Thyroid gland (tissue), 4 donors: ENCODE results near the gene GAB4. TPM values are rescaled to one million over a fixed set of nuclear protein-coding genes. Genes with fewer than 3 reads are reported as not detected.

Experiments used
- DNase-seq, 2 donors: peaks; one replicate each; pipeline ENCODE4 v3.0.0-alpha.2; 2019
- H3K27ac ChIP-seq, 3 donors: fragments of 200-600 bp; sonication (generic); 1 replicate in 2 of 3; 2 replicates in 1 of 3; pipeline ENCODE4 v1.5.1; 2016 to 2019; ENCODE audit warnings: mild to moderate bottlenecking in 1 of 3, moderate library complexity in 1 of 3
- H3K27me3 ChIP-seq: fragments of 200-600 bp; sonication (generic); one replicate; pipeline ENCODE4 v1.5.1; 2019
- H3K36me3 ChIP-seq, 2 donors: fragments of 200-600 bp; sonication (generic); one replicate each; pipeline ENCODE4 v1.5.1; 2016 to 2019
- H3K4me1 ChIP-seq, 2 donors: fragments of 200-600 bp; sonication (generic); one replicate each; pipeline ENCODE4 v1.5.1; 2017 to 2019
- H3K4me3 ChIP-seq, 3 donors: fragments of 200-600 bp; sonication (generic); replicated peaks in 1 of 3; 1 replicate in 2 of 3; 2 replicates in 1 of 3; pipeline ENCODE4 v1.5.1; 2016; ENCODE audit warnings: mild to moderate bottlenecking in 1 of 3
- H3K9me3 ChIP-seq: fragments of 200-600 bp; sonication (generic); one replicate; pipeline ENCODE4 v1.5.1; 2017
- POLR2A ChIP-seq, 2 donors: fragments of 450-650 bp; IDR thresholded peaks; one replicate each; pipeline ENCODE4 v1.6.1; 2017; ENCODE audit warnings: antibody characterized with exemption in 2 of 2, mild to moderate bottlenecking in 2 of 2, moderate library complexity in 1 of 2
- WGBS, 2 donors: methylation state at CpG; one replicate each; pipeline ENCODE4 v1.1.5; 2017; 5-methylcytosine and 5-hydroxymethylcytosine counted together
- intact Hi-C: fragments of 100-400 bp; cut with DNase I; formaldehyde crosslinking; loops from one replicate; pipeline ENCODE4 v1.15.1; 2023
- total RNA-seq, 4 donors: library from RNA; depleted of rRNA; stranded (reverse); fragments of >200 nt; gene quantifications; one replicate each; pipeline ENCODE4 v1.2.3, GENCODE V29; 2016
- TF ChIP-seq, protein P1 (sequence below), 6 experiments: fragments of 200-600 bp in 3 of 6; fragments of 450-650 bp in 3 of 6; sonication (generic) in 3 of 6; IDR thresholded peaks; one replicate each; pipeline ENCODE4 v1.5.1; 2016 to 2019; ENCODE audit warnings: antibody characterized with exemption in 6 of 6, mild to moderate bottlenecking in 2 of 6, inconsistent platforms in 1 of 6, moderate library complexity in 1 of 6

GAB4 gene
- total RNA-seq, 4 donors from 2014 or later = not detected

DNA sequence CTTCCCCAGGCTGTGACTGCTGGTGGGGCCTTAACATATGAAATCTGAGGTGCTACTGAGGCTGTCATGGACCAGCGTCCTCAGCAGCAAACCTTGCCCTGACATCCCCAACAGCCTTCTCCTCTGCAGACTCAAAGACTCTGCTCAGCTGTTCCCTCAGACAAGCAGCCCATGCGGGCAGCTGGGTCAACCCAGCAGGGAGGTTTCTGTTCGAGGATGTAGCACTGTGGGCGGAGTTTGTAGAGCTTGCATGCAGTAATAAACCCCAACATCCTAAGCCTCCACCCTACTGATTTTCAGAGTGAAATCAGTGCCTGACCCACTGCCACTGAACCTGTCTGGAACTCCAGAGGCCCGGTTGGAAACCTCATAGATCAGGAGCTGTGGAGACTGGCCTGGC is 94.0 kb downstream of the GAB4 start:
- no peak for DNase-seq
- intact Hi-C loops = no loop called here
- Histone ChIP-seq H3K9me3 (no peaks in the 10 kb centered on the region), H3K27me3 (no peaks in the 10 kb centered on the region), H3K36me3 (no peaks in the 10 kb centered on the region), H3K4me1 (no peaks in the 10 kb centered on the region), H3K27ac (no peak overlapping the region), H3K4me3 (no peak overlapping the region)
- WGBS, 2 donors = 43 to 50% methylated on average over 3 to 5 of the region's 5 CpGs
- TF ChIP-seq POLR2A (IDR thresholded peaks at IDR 0.05) = no peak
- TF ChIP-seq, protein P1, sequence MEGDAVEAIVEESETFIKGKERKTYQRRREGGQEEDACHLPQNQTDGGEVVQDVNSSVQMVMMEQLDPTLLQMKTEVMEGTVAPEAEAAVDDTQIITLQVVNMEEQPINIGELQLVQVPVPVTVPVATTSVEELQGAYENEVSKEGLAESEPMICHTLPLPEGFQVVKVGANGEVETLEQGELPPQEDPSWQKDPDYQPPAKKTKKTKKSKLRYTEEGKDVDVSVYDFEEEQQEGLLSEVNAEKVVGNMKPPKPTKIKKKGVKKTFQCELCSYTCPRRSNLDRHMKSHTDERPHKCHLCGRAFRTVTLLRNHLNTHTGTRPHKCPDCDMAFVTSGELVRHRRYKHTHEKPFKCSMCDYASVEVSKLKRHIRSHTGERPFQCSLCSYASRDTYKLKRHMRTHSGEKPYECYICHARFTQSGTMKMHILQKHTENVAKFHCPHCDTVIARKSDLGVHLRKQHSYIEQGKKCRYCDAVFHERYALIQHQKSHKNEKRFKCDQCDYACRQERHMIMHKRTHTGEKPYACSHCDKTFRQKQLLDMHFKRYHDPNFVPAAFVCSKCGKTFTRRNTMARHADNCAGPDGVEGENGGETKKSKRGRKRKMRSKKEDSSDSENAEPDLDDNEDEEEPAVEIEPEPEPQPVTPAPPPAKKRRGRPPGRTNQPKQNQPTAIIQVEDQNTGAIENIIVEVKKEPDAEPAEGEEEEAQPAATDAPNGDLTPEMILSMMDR (IDR thresholded peaks at IDR 0.05) = no peak

DNA sequence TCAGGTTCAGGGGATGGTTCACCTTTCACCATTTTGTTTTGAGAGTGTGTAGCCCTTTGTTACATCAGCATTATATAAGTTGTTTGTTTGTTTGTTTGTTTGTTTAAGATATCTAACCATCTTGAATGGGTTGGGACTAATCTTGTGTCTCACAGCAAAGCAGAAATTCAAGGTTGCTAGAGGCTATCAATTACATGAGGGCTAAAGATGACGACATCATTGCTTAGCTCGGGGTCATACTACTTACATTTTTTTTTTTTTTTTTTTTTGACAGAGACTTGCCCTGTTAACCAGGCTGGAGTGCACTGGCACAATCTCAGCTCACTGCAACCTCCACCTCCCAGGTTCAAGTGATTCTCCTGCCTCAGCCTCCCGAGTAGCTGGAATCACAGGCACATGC is 95.7 kb downstream of the GAB4 start:
- no peaks in the 10 kb centered on the region for H3K4me1 ChIP-seq
- intact Hi-C loops = no loop called here
- TF ChIP-seq, protein P1 (IDR thresholded peaks at IDR 0.05) = no peak
- no peak for TF ChIP-seq POLR2A (IDR thresholded peaks at IDR 0.05)
- no peak for DNase-seq
- no peaks in the 10 kb centered on the region for H3K9me3 ChIP-seq
- H3K27ac ChIP-seq = no peak overlapping the region
- H3K36me3 ChIP-seq = no peaks in the 10 kb centered on the region
- H3K4me3 ChIP-seq = no peak overlapping the region
- H3K27me3 ChIP-seq = no peaks in the 10 kb centered on the region
- 59 to 62% methylated on average over 3 of the region's 3 CpGs for WGBS, 2 donors

Other genes with a start within 250 kb of the GAB4 start
- not detected for gene XKR3, start 182.8 kb downstream of the GAB4 start, total RNA-seq
- 10 to 100 TPM; 10.3 to 19.1 (median 15.5) TPM for gene IL17RA, start 76.8 kb upstream of the GAB4 start, total RNA-seq
- gene TMEM121B, start 113.1 kb upstream of the GAB4 start, total RNA-seq = under 1 TPM in 2 of 4 donors, not detected in 2; 0.10 to 0.17 TPM
- 10 to 100 TPM; 21.6 to 37.8 (median 25.8) TPM for gene HDHD5, start 151.1 kb upstream of the GAB4 start, total RNA-seq
- gene ADA2, start 211.2 kb upstream of the GAB4 start, total RNA-seq = 10 to 100 TPM in 2 of 4 donors, 1 to 10 TPM in 2; 5.2 to 19.8 (median 12.6) TPM